Activated CD4-positive, alpha-beta T cell treated with anti-CD3 and anti-CD28 coated beads, Interleukin-2, amount 50 U/mL, for 4 hours (primary cell): Measurements from ENCODE around the gene NTN5.

Experiments
- DNase-seq, 2 experiments: peaks; one replicate each; pipeline ENCODE4 v3.0.0-alpha.2; 2020

Gene NTN5

DNA sequence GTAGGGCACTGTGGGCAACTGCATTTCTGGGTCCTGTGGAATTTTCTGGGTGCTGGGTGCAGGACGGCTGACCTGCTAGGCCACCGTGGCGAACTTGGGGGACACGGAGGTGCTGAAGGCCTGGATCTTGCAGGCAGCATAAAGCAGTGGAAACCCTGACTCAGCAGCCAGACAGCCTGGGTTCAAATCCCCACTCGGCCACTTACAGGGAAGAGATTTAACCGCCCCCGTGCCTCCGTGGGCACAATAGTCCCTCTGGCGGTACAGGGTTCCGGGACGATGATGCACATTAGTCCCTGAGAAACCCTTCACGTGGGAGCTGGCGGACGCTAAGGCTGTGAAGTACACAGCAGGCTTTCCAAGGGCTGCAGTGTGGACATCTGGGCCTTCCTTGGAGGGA, 60.9 kb downstream of the NTN5 start:
- no peak for DNase-seq
